MV-4-11 (cell line): ENCODE data around the gene ZNF70.

Experiments
- DNase-seq: peaks from one replicate; lab custom pipeline; 2025; lab: John Stamatoyannopoulos, UW

ZNF70 gene

GRCh38 chr22:23692598-23693291 lies 58.2 kb downstream of the ZNF70 start:
- DNase-seq = no peak

DNA sequence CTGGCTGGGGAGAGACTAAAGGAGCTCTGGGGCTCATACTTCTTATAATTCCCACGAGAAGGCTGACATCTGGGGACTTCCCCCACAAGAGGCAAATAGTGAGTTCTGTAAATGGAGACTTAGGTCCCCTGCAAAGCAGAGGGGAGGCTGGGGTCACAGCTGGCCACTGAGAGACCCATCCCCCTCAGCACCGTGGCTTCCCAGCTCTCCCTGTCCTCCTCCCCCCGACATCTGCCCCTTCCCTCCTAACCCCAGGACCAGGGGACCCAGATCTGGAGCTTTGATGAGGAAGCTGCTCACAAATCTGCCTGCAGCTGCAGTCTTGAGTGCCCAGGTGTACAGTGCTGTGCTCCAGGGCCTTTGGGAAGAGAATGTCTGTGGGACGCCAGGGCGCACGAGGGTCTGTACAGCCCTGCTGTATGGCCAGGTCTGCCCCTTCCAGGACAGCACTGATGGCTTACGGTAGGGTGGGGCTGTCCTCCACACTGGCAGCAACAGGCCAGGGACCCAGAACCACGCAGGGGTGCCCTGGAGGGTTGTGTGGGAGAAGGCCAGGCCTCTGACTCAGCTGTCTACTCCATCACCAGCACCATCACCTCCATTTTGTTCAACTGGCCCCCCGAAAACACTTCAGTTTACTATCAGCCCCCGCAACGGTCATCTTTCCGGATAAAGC lies 59.0 kb downstream of the ZNF70 start:
- DNase-seq = no peak

GRCh38 chr22:23690713-23691112 lies 60.2 kb downstream of the ZNF70 start, which contains the start of gene RGL4:
TSS of gene RGL4 (plus strand) at chr22:23691013. CDS start at chr22:23692031, 1,018 bp downstream.
- DNase-seq = no peak

DNA sequence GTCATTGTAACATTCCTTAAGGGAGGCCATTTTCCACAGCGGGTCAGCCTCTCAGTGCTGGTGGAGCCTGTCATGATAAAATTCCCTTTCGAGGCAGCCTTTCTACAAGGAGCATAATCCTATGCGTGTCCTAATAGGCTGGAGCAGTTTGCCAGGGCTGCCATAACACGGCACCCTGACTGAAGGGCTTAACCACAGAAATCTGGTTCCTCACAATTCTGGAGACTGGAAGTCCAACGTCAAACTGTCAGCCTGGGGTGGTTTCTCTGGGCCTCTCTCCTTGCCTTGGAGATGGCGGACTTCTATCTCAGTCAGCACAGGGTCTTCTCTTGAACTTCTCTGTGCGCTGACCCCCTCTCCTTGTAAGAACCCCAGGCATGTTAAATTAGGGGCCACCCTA lies 61.5 kb downstream of the ZNF70 start:
- no peak for DNase-seq
